H1 (cell line): ENCODE measurements around the gene GREB1L.

Source experiments
- EGR1 ChIP-seq: IDR thresholded peaks from 2 replicates; pipeline ENCODE4 v1.6.1; 2011; ENCODE audit warnings: low read depth, low read length, borderline replicate concordance
- POLR2A ChIP-seq, 2 experiments: IDR thresholded peaks; 1 replicate in 1 of 2; 2 replicates in 1 of 2; pipeline ENCODE4 v1.6.1; 2011; ENCODE audit warnings: low read depth in 2 of 2, low read length in 2 of 2, mild to moderate bottlenecking in 2 of 2; ENCODE audit errors: control extremely low read depth in 1 of 2
- RAD21 ChIP-seq, 2 experiments: IDR thresholded peaks in 1 of 2; conservative IDR thresholded peaks in 1 of 2; 2 replicates each; pipeline ENCODE4 v1.6.1; 2011; ENCODE audit warnings: low read depth in 2 of 2, low read length in 2 of 2, improper control_type of control experiment in 1 of 2, inconsistent platforms in 1 of 2, mild to moderate bottlenecking in 1 of 2, moderate library complexity in 1 of 2
- SP2 ChIP-seq: IDR thresholded peaks from 2 replicates; pipeline ENCODE4 v1.6.1; 2012; ENCODE audit warnings: mild to moderate bottlenecking, low read length, inconsistent platforms
- SRF ChIP-seq: IDR thresholded peaks from 2 replicates; pipeline ENCODE4 v1.6.1; 2011; ENCODE audit warnings: mild to moderate bottlenecking, low read depth, low read length, moderate library complexity
- TF ChIP-seq, protein P1 (sequence below), 3 experiments: IDR thresholded peaks; 1 replicate in 2 of 3; 2 replicates in 1 of 3; pipeline versions ENCODE4 v1.5.1 to v1.6.1; 2011; ENCODE audit warnings: low read length in 3 of 3, mild to moderate bottlenecking in 3 of 3, inconsistent platforms in 2 of 3, low read depth in 1 of 3, moderate library complexity in 1 of 3; ENCODE audit not compliant: insufficient read depth in 1 of 3; ENCODE audit errors: control extremely low read depth in 1 of 3

DNA sequence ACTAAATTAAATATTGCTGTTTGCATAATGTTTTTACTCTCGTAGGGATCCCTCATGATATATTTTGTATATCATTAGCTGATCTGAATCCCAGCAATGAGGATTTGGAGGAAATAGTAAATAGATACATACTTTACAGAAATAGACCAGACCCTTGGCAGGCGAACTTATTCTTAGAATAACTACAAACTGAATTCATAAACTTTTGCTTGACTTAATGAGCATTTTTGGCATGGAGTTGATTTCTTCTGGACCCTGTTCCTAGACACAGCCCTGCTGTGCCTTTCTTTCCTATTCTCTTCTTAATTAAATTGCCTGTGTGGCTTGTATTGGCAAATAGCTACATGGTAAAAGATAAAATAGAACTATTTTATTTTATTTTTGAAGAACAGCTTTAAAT lies 145.9 kb downstream of the GREB1L start:
- TF ChIP-seq EGR1 (no peak), POLR2A (IDR thresholded peaks at IDR 0.05; ENCODE audit: control extremely low read depth in 1 of 2, low read depth in 2 of 2, low read length in 2 of 2) (no peak), SRF (no peak), SP2 (no peak), RAD21 (IDR thresholded peaks at IDR 0.05 in 1 of 2, conservative IDR thresholded peaks at IDR 0.05 in 1 of 2; ENCODE audit: low read depth in 2 of 2, low read length in 2 of 2) (no peak)
- TF ChIP-seq, protein P1, sequence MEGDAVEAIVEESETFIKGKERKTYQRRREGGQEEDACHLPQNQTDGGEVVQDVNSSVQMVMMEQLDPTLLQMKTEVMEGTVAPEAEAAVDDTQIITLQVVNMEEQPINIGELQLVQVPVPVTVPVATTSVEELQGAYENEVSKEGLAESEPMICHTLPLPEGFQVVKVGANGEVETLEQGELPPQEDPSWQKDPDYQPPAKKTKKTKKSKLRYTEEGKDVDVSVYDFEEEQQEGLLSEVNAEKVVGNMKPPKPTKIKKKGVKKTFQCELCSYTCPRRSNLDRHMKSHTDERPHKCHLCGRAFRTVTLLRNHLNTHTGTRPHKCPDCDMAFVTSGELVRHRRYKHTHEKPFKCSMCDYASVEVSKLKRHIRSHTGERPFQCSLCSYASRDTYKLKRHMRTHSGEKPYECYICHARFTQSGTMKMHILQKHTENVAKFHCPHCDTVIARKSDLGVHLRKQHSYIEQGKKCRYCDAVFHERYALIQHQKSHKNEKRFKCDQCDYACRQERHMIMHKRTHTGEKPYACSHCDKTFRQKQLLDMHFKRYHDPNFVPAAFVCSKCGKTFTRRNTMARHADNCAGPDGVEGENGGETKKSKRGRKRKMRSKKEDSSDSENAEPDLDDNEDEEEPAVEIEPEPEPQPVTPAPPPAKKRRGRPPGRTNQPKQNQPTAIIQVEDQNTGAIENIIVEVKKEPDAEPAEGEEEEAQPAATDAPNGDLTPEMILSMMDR (IDR thresholded peaks at IDR 0.05; ENCODE audit: control extremely low read depth in 1 of 3, insufficient read depth in 1 of 3, low read depth in 1 of 3, low read length in 3 of 3): no peak
